ENCODE data around the gene ZCCHC24.

Gene ZCCHC24

GRCh38 chr10:79387974-79388850, 57.2 kb downstream of the ZCCHC24 start:
- Mint-ChIP-seq H3K27me3 (no peaks in the 10 kb centered on the region), H3K27ac (no peak overlapping the region), H3K4me3 (no peak overlapping the region), H3K4me1 (ENCODE audit: low read depth) (no peaks in the 10 kb centered on the region), H3K36me3 (ENCODE audit: low read depth) (no peaks in the 10 kb centered on the region), H3K9me3 (no peaks in the 10 kb centered on the region)

- Mint-ChIP-seq H3K27me3 (no peaks in the 10 kb centered on the region), H3K36me3 (ENCODE audit: low read depth) (no peaks in the 10 kb centered on the region), H3K4me3 (no peak overlapping the region), H3K4me1 (ENCODE audit: low read depth) (no peaks in the 10 kb centered on the region), H3K27ac (no peak overlapping the region), H3K9me3 (no peaks in the 10 kb centered on the region)
These were observed 57.9 kb downstream of the ZCCHC24 start for GRCh38 chr10:79387466-79387973.

GRCh38 chr10:79386637-79387465, 58.6 kb downstream of the ZCCHC24 start:
- no peaks in the 10 kb centered on the region for H3K4me1 Mint-ChIP-seq (ENCODE audit: low read depth)
- no peaks in the 10 kb centered on the region for H3K27me3 Mint-ChIP-seq
- no peak overlapping the region for H3K27ac Mint-ChIP-seq
- no peak overlapping the region for H3K4me3 Mint-ChIP-seq
- no peaks in the 10 kb centered on the region for H3K36me3 Mint-ChIP-seq (ENCODE audit: low read depth)
- H3K9me3 Mint-ChIP-seq = no peaks in the 10 kb centered on the region

- no peak overlapping the region for H3K27ac Mint-ChIP-seq
- H3K4me1 Mint-ChIP-seq (ENCODE audit: low read depth) = no peaks in the 10 kb centered on the region
- no peaks in the 10 kb centered on the region for H3K36me3 Mint-ChIP-seq (ENCODE audit: low read depth)
- no peaks in the 10 kb centered on the region for H3K9me3 Mint-ChIP-seq
- H3K27me3 Mint-ChIP-seq = no peaks in the 10 kb centered on the region
- no peak overlapping the region for H3K4me3 Mint-ChIP-seq
These were observed 59.5 kb downstream of the ZCCHC24 start for GRCh38 chr10:79385804-79386531.

GRCh38 chr10:79385392-79385795, 60.0 kb downstream of the ZCCHC24 start:
- no peaks in the 10 kb centered on the region for H3K4me1 Mint-ChIP-seq (ENCODE audit: low read depth)
- no peak overlapping the region for H3K27ac Mint-ChIP-seq
- H3K36me3 Mint-ChIP-seq (ENCODE audit: low read depth) = no peaks in the 10 kb centered on the region
- no peaks in the 10 kb centered on the region for H3K27me3 Mint-ChIP-seq
- H3K9me3 Mint-ChIP-seq = no peaks in the 10 kb centered on the region
- H3K4me3 Mint-ChIP-seq = no peak overlapping the region

GRCh38 chr10:79384773-79385391, 60.5 kb downstream of the ZCCHC24 start:
- Mint-ChIP-seq H3K27ac (no peak overlapping the region), H3K36me3 (ENCODE audit: low read depth) (no peaks in the 10 kb centered on the region), H3K4me3 (no peak overlapping the region), H3K4me1 (ENCODE audit: low read depth) (no peaks in the 10 kb centered on the region), H3K9me3 (no peaks in the 10 kb centered on the region), H3K27me3 (no peaks in the 10 kb centered on the region)

GRCh38 chr10:79383974-79384606, 61.3 kb downstream of the ZCCHC24 start:
- H3K27me3 Mint-ChIP-seq = no peaks in the 10 kb centered on the region
- H3K4me3 Mint-ChIP-seq = no peak overlapping the region
- no peaks in the 10 kb centered on the region for H3K9me3 Mint-ChIP-seq
- H3K36me3 Mint-ChIP-seq (ENCODE audit: low read depth) = no peaks in the 10 kb centered on the region
- no peaks in the 10 kb centered on the region for H3K4me1 Mint-ChIP-seq (ENCODE audit: low read depth)
- H3K27ac Mint-ChIP-seq = no peak overlapping the region

- H3K27me3 Mint-ChIP-seq = no peaks in the 10 kb centered on the region
- no peaks in the 10 kb centered on the region for H3K36me3 Mint-ChIP-seq (ENCODE audit: low read depth)
- H3K4me1 Mint-ChIP-seq (ENCODE audit: low read depth) = no peaks in the 10 kb centered on the region
- no peak overlapping the region for H3K27ac Mint-ChIP-seq
- H3K4me3 Mint-ChIP-seq = no peak overlapping the region
- H3K9me3 Mint-ChIP-seq = no peaks in the 10 kb centered on the region
These were observed 62.9 kb downstream of the ZCCHC24 start for GRCh38 chr10:79382491-79382941.

GRCh38 chr10:79381804-79382221, 63.6 kb downstream of the ZCCHC24 start:
- H3K36me3 Mint-ChIP-seq (ENCODE audit: low read depth) = no peaks in the 10 kb centered on the region
- H3K4me1 Mint-ChIP-seq (ENCODE audit: low read depth) = no peaks in the 10 kb centered on the region
- H3K4me3 Mint-ChIP-seq = no peak overlapping the region
- no peaks in the 10 kb centered on the region for H3K9me3 Mint-ChIP-seq
- no peak overlapping the region for H3K27ac Mint-ChIP-seq
- no peaks in the 10 kb centered on the region for H3K27me3 Mint-ChIP-seq

- H3K27ac Mint-ChIP-seq = no peak overlapping the region
- H3K36me3 Mint-ChIP-seq (ENCODE audit: low read depth) = no peaks in the 10 kb centered on the region
- H3K4me3 Mint-ChIP-seq = no peak overlapping the region
- no peaks in the 10 kb centered on the region for H3K9me3 Mint-ChIP-seq
- no peaks in the 10 kb centered on the region for H3K4me1 Mint-ChIP-seq (ENCODE audit: low read depth)
- no peaks in the 10 kb centered on the region for H3K27me3 Mint-ChIP-seq
These were observed 64.3 kb downstream of the ZCCHC24 start for GRCh38 chr10:79380946-79381721.

- Mint-ChIP-seq H3K4me3 (no peak overlapping the region), H3K9me3 (no peaks in the 10 kb centered on the region), H3K36me3 (ENCODE audit: low read depth) (no peaks in the 10 kb centered on the region)
These were observed 65.1 kb downstream of the ZCCHC24 start for GRCh38 chr10:79380125-79380945.

GRCh38 chr10:79379512-79380124, 65.8 kb downstream of the ZCCHC24 start:
- no peak overlapping the region for H3K27ac Mint-ChIP-seq
- no peaks in the 10 kb centered on the region for H3K9me3 Mint-ChIP-seq
- H3K4me3 Mint-ChIP-seq = no peak overlapping the region
- no peaks in the 10 kb centered on the region for H3K4me1 Mint-ChIP-seq (ENCODE audit: low read depth)
- H3K36me3 Mint-ChIP-seq (ENCODE audit: low read depth) = no peaks in the 10 kb centered on the region
- H3K27me3 Mint-ChIP-seq = no peaks in the 10 kb centered on the region

More at GRCh38 chr10:79380125-79380945, 65.1 kb downstream of the ZCCHC24 start:
- no peak overlapping the region for H3K27ac Mint-ChIP-seq
- H3K4me1 Mint-ChIP-seq (ENCODE audit: low read depth) = no peaks in the 10 kb centered on the region
- H3K27me3 Mint-ChIP-seq = no peaks in the 10 kb centered on the region

Data from stimulated activated naive CD8-positive, alpha-beta T cell treated with anti-CD3 and anti-CD28 coated beads, Interleukin-15, Interleukin-2, amounts not matched to agents 100 ng/mL and 50 ng/mL, for 24 hours (primary cell).